Islet precursor cell (in vitro differentiated cells): Measurements from ENCODE around the gene ZNF467.

Experiments used
- DNase-seq: peaks from one replicate; pipeline ENCODE4 v3.0.0-alpha.2; 2018

ZNF467 gene

DNA sequence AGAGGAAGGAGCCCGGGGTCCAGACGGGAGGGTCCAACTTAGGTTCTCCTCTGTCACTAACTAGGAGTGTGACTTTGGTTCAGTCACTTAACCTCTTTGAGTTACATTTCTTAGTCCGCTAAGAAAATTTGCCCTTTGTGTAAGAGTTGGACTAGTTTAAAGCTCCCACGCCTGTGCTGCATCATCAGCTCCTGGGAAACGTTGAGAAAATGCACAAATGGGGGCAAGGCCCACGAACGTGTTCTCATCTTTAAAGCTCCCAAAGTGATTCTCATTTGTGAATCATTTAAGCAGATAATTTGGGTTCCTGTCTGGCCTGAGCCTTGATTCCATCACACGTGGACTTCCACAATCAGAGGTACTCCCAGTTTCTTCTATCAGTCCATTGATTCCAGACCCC, 6.3 kb downstream of the ZNF467 start:
- DNase-seq, result no peak

DNA sequence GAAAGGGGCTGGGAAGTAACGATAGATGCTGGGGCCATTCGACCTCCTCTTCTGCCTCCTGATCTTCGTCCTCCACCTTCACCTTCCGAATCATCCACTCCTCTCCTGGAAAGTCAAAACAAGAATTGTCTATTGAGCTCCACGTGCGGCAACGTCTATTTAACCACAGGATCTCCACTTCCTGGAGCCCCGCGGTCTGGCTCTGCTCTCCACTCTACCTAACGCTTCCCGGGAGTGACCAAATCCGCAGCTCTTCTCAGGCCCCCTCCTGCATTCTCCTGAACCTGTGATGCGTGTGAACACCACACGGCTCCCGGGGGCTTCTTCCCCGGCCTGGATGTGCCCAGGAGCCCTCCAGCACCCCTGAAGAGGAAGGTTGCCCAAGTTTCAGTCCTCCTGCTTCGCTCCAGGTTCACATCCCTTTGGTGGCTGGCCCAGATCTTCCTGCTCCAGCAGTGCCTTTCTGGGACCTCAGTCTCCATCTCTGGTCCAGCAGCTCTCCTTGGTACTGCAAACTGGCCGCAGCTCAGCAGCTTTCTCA, 7.2 kb downstream of the ZNF467 start:
- no peak for DNase-seq

- peak; percentile 56 for DNase-seq
Observed at GRCh38 chr7:149765399-149766121, 7.8 kb downstream of the ZNF467 start.

- peak; percentile 83 for DNase-seq
Observed at GRCh38 chr7:149764481-149765398, 8.6 kb downstream of the ZNF467 start.

- no peak for DNase-seq
Observed at GRCh38 chr7:149763563-149764240, 9.7 kb downstream of the ZNF467 start.

GRCh38 chr7:149762610-149763009, 10.8 kb downstream of the ZNF467 start:
- DNase-seq, result no peak

DNA sequence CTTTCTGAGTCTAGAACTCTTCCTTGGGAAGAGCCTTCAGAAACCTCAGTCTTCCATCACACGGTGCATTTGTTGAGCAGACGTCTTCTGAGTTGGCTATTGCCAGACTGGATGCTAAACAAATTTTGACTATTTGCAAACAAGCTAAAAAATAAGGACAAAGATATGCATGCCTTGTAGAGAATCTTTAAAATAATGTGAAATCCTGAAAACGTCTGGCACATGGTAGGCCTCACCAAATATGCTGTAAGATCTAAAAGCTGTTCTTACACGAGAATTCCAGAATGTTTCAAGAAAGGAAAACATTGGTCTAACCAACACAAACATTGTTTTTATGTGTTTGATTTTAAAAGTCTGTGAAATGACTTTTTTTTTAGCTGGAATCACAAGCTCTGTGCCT, 11.3 kb downstream of the ZNF467 start:
- DNase-seq, result no peak

DNA sequence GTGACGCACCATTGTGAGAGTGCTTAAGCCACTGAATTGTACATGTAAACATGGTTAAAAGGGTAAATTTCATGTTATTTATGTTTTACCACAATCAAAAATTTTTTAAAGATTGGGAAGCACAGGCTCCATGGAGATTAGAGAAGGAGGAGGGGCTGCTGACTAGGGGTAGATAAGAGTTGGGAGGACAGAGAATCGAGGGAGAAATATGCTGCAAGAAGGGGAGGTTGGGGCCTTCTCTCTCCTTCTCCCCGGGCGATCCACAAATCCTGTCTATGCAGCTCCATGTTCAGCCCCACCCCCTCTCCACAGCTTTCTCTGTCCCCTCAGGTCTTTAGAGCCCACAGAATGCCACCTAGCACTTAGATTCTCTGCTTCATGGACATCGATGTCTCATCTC, 12.1 kb downstream of the ZNF467 start:
- DNase-seq, result no peak

GRCh38 chr7:149760538-149760937, 12.8 kb downstream of the ZNF467 start:
- no peak for DNase-seq

DNA sequence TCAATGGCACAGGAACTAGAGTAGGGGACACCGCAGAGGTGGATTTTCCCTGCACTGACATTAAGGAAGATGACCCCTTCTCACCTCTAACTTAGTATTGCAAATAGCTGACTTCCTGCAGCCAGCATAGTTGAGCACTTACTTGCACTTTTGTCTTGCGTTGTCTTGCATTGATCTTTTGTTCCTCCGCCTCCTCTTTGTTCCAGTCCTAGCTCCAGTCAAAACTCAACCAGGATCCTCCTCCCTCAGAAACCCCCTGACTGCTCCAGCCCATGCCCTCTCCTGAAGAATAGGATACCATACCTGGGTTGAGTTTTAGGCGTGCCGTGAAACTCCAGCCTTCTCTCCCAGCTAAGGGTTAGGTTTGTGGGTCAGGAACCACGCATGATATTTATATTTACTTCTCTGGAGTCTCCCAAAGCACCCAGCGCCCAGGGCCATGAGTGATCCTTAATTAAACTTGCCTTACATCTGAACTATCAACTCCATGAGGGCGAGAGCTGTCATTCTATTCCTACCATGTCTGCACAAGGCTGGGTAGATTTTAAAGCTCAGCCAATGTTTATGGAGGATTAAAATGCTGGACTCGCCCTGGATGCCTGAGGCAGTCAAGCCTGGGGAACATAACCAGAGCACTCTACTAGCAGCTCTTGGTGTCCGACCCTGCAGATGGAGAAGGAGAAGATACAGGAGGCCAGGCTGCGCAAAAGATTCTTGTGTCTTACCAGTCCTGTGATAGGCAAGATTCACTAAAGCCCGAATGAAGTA, 14.1 kb downstream of the ZNF467 start:
- DNase-seq, result no peak

DNA sequence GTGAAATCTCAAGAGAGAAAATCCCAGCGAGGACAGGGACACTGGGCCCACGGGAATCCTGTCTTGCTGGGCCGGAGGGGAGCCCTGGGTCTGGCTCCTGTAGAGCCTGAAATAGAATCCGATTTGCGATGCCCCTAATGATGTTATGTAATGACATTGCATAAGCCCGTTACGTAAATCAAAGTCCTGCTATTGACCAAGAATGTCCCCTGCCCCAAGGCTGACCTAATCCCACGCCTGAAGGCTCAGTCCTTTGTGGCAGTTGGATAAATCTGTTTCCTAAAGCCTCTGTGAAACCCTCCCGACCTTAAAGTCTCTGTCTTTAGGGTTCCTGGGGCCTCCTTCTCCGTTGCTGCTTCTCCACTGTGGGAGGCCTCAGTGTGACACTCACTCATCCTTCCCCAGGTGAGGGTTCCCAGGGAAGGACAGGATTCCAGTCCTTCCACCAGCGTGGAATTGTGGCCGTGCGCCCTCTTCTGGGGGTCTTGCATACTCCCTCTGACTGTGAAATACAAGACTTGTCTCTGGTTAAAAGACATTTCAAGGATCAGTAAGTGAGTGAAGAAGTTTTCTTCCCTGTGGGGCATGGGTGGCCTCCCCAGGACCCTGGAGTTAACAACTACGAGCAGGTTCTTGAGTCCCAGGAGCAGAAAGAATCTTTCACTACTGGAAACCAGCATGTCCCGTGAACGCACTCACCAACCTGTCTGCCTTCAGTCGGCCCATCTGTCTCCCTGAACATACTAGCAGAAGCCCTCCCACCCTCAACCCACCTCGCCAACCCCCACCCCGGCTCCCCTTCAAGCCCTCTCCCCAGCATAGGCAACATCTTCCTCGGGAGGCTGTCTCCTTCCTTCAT, 19.8 kb downstream of the ZNF467 start:
- DNase-seq, result peak; percentile 85

- no peak for DNase-seq
Observed at GRCh38 chr7:149752646-149753045, 20.7 kb downstream of the ZNF467 start.

GRCh38 chr7:149751043-149751775, 22.2 kb downstream of the ZNF467 start:
- no peak for DNase-seq

DNA sequence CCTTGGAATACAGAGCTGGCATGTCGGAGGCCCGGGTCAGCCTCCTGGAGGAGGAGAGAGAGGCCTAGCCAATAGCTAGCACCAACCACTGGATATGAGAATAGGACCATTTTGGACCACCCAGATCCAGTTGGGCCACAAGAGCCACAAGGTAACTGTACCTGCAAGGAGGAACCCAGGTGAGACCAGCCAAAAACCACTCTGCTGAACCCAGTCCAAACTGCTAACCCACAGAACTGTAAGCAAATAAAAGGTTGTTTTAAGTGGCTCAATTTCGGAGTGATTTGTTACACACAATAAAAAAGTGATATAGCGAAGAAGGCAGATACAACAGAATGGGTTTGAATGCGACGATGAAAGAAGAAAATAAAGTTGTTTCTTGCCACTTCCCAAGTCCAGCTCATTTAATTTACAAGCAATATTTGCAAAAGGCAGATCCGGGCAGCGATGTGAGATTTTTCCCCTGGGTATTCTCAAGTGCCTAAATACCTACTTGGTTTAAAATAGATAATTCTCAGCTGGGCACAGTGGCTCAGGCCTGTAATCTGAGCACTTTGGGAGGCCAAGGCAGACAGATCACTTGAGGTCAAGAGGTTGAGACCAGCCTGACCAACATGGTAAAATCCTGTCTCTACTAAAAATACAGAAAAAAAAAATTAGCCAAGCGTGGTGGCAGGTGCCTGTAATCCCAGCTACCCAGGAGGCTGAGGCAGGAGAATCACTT, 23.1 kb downstream of the ZNF467 start:
- DNase-seq, result no peak

- no peak for DNase-seq
Observed at GRCh38 chr7:149748076-149748874, 25.1 kb downstream of the ZNF467 start.

GRCh38 chr7:149743476-149744255, 29.7 kb downstream of the ZNF467 start:
- DNase-seq, result no peak

DNA sequence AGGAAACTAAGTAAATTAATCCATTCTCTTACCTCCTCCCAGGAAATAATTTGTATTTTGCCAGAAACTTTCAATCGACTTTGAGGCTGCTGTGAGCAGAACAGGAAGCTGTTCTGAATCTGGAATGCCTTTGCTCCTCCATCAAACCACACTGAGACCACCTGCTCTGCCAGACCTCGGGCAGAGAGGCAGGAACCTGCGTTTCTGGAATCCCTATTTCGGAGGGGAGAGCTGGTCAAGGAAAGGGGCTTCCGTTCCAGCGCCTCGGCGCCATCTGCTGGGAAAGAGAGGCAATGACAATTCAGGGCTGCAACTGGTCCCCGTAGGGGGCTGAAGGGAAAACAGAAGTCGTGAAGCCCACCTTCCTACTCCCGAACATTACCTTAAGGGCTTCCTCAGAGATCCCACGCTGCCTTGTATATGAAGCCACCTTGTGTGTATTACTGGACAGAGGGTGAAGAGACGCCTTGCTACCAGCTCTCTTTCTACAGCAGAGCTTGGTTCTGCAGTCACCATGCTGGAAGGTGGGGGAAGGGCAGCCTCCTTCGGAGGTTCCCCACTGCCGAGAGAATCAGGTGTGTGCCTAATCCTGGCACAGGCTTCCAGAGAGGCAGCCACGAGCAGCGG, 31.2 kb downstream of the ZNF467 start:
- peak; percentile 82 for DNase-seq

DNA sequence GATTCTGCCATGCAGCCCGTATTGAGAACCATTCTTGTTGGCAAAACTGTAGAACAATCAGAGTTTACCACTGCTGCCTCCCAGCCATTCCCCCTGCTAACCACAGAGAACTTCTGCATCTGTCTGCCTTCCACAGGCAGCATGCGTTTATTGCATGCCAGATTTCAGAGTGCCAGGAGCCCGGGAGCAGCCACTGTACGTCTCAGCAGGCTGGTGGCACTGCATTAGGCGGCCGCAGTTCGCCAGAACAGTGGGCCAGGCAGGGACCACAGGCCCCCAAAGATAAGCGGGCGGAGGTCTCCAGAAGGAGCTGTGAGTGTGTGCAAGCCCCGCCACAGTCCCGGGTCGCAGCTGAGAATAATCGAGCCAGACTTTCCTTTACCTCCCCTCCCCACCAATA, 31.8 kb downstream of the ZNF467 start:
- DNase-seq, result no peak
